Lower lobe of right lung (tissue), 2 donors: ENCODE data around the gene PLPPR1. TPM values are rescaled to one million over a fixed set of nuclear protein-coding genes. Genes with fewer than 3 reads are reported as not detected.

Experiments used
- ATAC-seq, 2 donors: fragments of 200-7000 bp; cut with Tn5 transposase; one replicate each; pipeline ENCODE4 v1.9.1; 2020 to 2022; ENCODE audit warnings: mild to moderate bottlenecking in 2 of 2, moderate library complexity in 2 of 2
- DNase-seq: peaks from one replicate; pipeline ENCODE4 v3.0.0-alpha.2; 2020
- H3K27ac ChIP-seq: fragments of 200-600 bp; one replicate; pipeline ENCODE4 v1.8.0; 2022
- H3K27me3 ChIP-seq: fragments of 200-600 bp; one replicate; pipeline ENCODE4 v1.8.0; 2022; ENCODE audit warnings: low read depth
- H3K36me3 ChIP-seq: fragments of 200-600 bp; one replicate; pipeline ENCODE4 v1.8.0; 2022; ENCODE audit warnings: mild to moderate bottlenecking
- H3K4me1 ChIP-seq: fragments of 200-600 bp; one replicate; pipeline ENCODE4 v1.8.0; 2022
- H3K4me3 ChIP-seq: fragments of 200-600 bp; one replicate; pipeline ENCODE4 v1.8.0; 2022; ENCODE audit warnings: mild to moderate bottlenecking
- H3K9me3 ChIP-seq: fragments of 200-600 bp; one replicate; pipeline ENCODE4 v1.8.0; 2022
- intact Hi-C: fragments of 100-400 bp; cut with DNase I; formaldehyde crosslinking; loops from one replicate; pipeline ENCODE4 v1.11.0; 2022
- total RNA-seq: library from RNA; stranded (reverse); fragmentation: NEBNext Ultra II Directional; extraction: Animal tissue kit (Norgen Biotek cat#: 25700); gene quantifications from one replicate; pipeline ENCODE4 v1.2.1, GENCODE V29; 2021
- TF ChIP-seq, protein P1 (sequence below): fragments of 200-600 bp; IDR thresholded peaks from one replicate; pipeline ENCODE4 v1.8.0; 2022; ENCODE audit warnings: antibody characterized with exemption, mild to moderate bottlenecking
- donor health status: DM: no; HTN: yes; CAD: no; lungs with severe emphysema.

Gene PLPPR1
- total RNA-seq, 1 donor from 2014 or later, result 5.4 TPM

DNA sequence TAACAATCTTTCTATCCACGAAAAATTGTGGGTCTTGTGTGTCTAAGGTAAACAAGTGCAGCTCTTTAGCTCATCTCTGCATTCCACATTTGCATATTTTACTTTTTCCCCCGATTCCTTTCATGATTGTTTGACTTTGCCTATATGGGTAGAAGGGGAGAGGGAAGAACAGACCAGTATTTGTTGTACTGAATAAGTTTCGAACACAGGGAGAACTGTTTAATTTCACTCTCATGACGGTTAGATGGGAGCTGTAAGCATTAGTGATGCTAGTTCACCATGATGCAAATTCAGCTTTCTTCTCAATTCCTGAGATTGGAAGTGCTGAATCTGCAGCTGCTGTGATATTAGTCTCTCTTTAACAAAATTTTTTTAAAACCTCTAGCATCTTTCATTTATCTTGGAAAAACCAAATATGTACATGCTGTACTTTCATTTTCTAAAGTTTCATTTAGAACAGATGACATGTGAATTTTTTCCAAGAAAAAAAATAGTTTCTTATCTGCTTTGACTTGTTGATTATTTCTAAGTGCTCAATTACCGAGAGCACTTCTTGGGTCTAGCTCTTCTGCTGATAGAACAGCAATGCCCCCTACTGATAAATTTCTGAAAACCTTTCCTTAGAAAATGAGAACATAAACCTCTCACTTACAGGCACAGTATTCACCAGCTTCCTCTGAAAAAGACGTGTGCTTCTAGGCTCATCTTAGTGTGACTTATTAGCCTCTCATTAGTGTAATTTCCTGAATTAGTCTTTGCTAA lies 206.8 kb downstream of the PLPPR1 start:
- intact Hi-C loops, result no loop called here
- TF ChIP-seq, protein P1, sequence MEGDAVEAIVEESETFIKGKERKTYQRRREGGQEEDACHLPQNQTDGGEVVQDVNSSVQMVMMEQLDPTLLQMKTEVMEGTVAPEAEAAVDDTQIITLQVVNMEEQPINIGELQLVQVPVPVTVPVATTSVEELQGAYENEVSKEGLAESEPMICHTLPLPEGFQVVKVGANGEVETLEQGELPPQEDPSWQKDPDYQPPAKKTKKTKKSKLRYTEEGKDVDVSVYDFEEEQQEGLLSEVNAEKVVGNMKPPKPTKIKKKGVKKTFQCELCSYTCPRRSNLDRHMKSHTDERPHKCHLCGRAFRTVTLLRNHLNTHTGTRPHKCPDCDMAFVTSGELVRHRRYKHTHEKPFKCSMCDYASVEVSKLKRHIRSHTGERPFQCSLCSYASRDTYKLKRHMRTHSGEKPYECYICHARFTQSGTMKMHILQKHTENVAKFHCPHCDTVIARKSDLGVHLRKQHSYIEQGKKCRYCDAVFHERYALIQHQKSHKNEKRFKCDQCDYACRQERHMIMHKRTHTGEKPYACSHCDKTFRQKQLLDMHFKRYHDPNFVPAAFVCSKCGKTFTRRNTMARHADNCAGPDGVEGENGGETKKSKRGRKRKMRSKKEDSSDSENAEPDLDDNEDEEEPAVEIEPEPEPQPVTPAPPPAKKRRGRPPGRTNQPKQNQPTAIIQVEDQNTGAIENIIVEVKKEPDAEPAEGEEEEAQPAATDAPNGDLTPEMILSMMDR, result peak; percentile 43
- Histone ChIP-seq H3K27ac (no peak overlapping the region), H3K27me3 (no peaks in the 10 kb centered on the region), H3K9me3 (no peaks in the 10 kb centered on the region), H3K36me3 (no peaks in the 10 kb centered on the region), H3K4me1 (no peaks in the 10 kb centered on the region), H3K4me3 (no peak overlapping the region)
- no peak for DNase-seq
- ATAC-seq, result peak in 1 of 2 donors; percentile 63

DNA sequence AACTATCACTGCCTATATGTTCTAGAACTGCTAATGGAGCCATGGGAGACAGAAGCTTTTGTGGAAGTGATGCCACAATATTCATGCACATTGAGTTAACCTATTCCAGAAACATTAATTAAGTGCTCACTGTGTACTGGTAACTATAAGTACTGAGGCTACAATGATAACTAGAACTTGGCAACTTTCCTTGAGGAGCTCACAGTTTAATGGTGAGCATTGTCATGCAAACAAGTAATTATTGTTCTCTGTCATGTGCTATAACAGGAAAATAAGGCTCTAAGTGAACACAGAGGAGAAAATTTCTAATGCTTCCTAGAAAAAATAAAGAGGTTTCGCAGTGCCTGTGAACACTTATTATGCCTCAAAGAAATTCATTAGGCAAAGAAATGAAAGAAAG lies 214.1 kb downstream of the PLPPR1 start:
- no peaks in the 10 kb centered on the region for H3K27me3 ChIP-seq
- ATAC-seq, result no peak
- no peaks in the 10 kb centered on the region for H3K9me3 ChIP-seq
- intact Hi-C loops, result no loop called here
- no peak overlapping the region for H3K4me3 ChIP-seq
- DNase-seq, result no peak
- no peaks in the 10 kb centered on the region for H3K4me1 ChIP-seq
- TF ChIP-seq, protein P1, result no peak
- no peaks in the 10 kb centered on the region for H3K36me3 ChIP-seq
- H3K27ac ChIP-seq, result no peak overlapping the region

DNA sequence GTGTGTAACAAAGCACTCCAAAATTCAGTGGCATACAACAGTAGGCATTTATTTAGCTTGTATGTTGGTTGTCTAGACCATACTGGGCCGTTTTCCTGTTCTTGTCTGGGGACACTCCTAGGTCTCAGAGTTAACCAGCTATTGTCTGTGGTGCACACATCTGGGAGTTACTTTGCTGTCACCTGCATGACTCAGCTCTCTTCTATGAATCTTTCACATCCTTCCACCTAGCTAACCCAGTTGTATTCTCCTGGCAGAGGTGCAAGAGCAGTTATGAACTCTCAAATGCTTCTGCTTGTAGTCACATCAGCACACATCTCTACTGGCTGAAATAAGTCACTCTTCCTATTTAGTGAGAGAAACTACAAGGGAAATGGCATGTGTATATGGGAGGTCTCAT lies 218.2 kb downstream of the PLPPR1 start:
- intact Hi-C loops, result no loop called here
- TF ChIP-seq, protein P1, result no peak
- no peaks in the 10 kb centered on the region for H3K36me3 ChIP-seq

DNA sequence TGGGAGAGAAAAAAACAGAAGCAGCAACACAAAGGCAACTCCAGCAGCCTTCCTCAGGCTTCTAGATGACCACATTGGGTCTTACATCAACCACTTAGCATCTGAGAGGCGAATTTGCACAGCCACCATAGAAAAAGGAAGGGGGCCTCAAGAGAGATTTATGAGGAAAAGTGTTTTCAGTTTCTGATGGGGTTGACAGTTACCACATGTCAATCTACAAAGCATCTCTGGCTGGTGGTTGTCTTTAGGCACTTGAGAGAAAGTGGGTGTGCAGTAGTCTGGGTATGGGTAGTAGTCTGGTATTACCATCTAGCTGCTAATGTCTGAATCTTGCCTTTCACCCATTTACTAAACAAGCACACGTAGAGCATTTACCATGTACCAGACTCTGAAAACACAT lies 218.8 kb downstream of the PLPPR1 start:
- DNase-seq (no peak), ATAC-seq (no peak)
- no peaks in the 10 kb centered on the region for H3K27me3 ChIP-seq
- H3K9me3 ChIP-seq, result no peaks in the 10 kb centered on the region
- no peaks in the 10 kb centered on the region for H3K36me3 ChIP-seq
- H3K27ac ChIP-seq, result no peak overlapping the region
- no peaks in the 10 kb centered on the region for H3K4me1 ChIP-seq
- TF ChIP-seq, protein P1, result no peak
- intact Hi-C loops, result no loop called here
- no peak overlapping the region for H3K4me3 ChIP-seq

More for the DNA sequence above, 218.2 kb downstream of the PLPPR1 start:
- ATAC-seq (no peak), DNase-seq (no peak)
- H3K4me3 ChIP-seq, result no peak overlapping the region
- no peaks in the 10 kb centered on the region for H3K9me3 ChIP-seq
- no peaks in the 10 kb centered on the region for H3K4me1 ChIP-seq
- H3K27ac ChIP-seq, result no peak overlapping the region
- no peaks in the 10 kb centered on the region for H3K27me3 ChIP-seq

DNA sequence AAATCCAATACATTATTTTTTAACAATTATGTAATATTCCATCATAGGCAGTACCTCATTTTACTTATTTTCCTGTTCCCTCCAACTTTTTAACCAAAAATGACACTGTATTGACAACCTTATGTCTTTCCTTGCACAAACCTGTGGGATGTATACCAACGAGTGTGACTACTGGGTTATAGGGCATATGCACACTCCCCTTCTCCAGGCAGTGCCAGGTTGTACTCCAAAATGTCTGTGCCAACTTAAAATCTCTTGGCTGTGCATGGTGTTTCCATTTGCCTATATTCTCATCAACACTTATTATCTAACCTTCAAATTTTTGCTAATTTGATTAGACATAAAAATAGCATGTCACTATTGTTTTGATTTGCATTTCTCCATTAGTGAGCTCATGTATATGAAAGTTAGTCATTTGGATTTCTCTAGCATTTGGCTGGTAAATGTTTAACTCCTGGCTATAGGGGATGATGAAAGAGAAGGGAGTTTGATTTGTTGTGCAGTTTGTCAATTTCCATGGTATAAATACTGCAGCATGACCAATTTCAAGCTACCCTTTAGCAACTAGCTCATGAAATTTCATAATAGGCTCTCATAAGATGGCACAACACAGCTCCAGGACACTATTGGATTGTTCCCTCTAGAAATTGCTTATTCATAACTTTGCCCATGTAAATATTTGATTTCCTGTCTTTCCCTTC lies 226.4 kb downstream of the PLPPR1 start:
- ATAC-seq, result no peak
- no peak overlapping the region for H3K4me3 ChIP-seq
- no peaks in the 10 kb centered on the region for H3K4me1 ChIP-seq
- H3K36me3 ChIP-seq, result no peaks in the 10 kb centered on the region
- no peaks in the 10 kb centered on the region for H3K27me3 ChIP-seq
- intact Hi-C loops, result no loop called here
- TF ChIP-seq, protein P1, result no peak
- no peak for DNase-seq
- H3K9me3 ChIP-seq, result no peaks in the 10 kb centered on the region
- H3K27ac ChIP-seq, result no peak overlapping the region
